HCT116 (cell line): ENCODE data around the gene AGK. TPM values are rescaled to one million over a fixed set of nuclear protein-coding genes. Genes with fewer than 3 reads are reported as not detected.

Experiments used
- ATAC-seq: fragments of 200-7000 bp; cut with Tn5 transposase; 2 replicates; pipeline ENCODE4 v1.9.1; 2020; ENCODE audit warnings: mild to moderate bottlenecking, moderate library complexity
- BruUV-seq: library from RNA; stranded (reverse); fragments of 400-500 nt; replicated peaks from 2 replicates; lab custom pipeline; 2021; lab: Mats Ljungman, UMichigan
- CTCF ChIA-PET: fragments of 300-600 bp; sonication (Branson Sonifier 250); formaldehyde crosslinking; loops from one replicate; lab custom pipeline; 2021; ENCODE audit warnings: antibody characterized with exemption; lab: Charles Lee
- POLR2A ChIA-PET: fragments of 300-600, 350-600 bp; sonication (Branson Sonifier 250); formaldehyde crosslinking; loops from one replicate; lab custom pipeline; 2021; ENCODE audit warnings: antibody characterized with exemption; lab: Charles Lee
- RAD21 ChIA-PET, 2 experiments: fragments of 300-600 bp; sonication (Branson Sonifier 250); formaldehyde crosslinking; loops; one replicate each; lab custom pipeline; 2023; ENCODE audit warnings: low total read pairs in 2 of 2; ENCODE audit not compliant: uncharacterized antibody in 2 of 2, unreplicated experiment in 2 of 2, low non-redundant PET in 1 of 2; lab: Charles Lee
- DNase-seq: peaks from one replicate; pipeline ENCODE4 v3.0.0-alpha.2; 2010; ENCODE audit warnings: low read depth, low spot score
- H2AFZ ChIP-seq: fragments of 200-600 bp; shearing (Covaris generic), sonication (generic); 2 replicates; pipeline ENCODE4 v1.6.1; 2017; ENCODE audit warnings: low read depth, mixed run types, mixed read lengths, antibody characterized with exemption, low read length; ENCODE audit not compliant: poor library complexity, severe bottlenecking
- H3K27ac ChIP-seq: 2 replicates; pipeline ENCODE4 v1.5.1; 2012; ENCODE audit warnings: low read depth, low read length
- H3K27me3 ChIP-seq: fragments of 200-600 bp; sonication (generic); 2 replicates; pipeline ENCODE4 v1.6.1; 2016; ENCODE audit warnings: mixed run types, low read length, mixed read lengths; ENCODE audit not compliant: insufficient read depth
- H3K36me3 ChIP-seq, 2 experiments: fragments of 200-500 bp in 1 of 2; fragments of 200-600 bp in 1 of 2; sonication (Bioruptor generic) in 1 of 2; sonication (generic) in 1 of 2; 2 replicates each; pipeline versions ENCODE4 v1.5.1 to v1.6.1; 2014 to 2016; ENCODE audit warnings: low read length in 2 of 2, inconsistent platforms in 1 of 2, mixed read lengths in 1 of 2, mixed run types in 1 of 2; ENCODE audit not compliant: insufficient read depth in 2 of 2, control insufficient read depth in 1 of 2
- H3K4me1 ChIP-seq, 2 experiments: fragments of 200-600 bp in 1 of 2; sonication (generic) in 1 of 2; 2 replicates each; pipeline versions ENCODE4 v1.5.1 to v1.6.1; 2012 to 2017; ENCODE audit warnings: low read length in 2 of 2, inconsistent platforms in 1 of 2, mild to moderate bottlenecking in 1 of 2, mixed read lengths in 1 of 2, mixed run types in 1 of 2, moderate library complexity in 1 of 2; ENCODE audit not compliant: insufficient read depth in 2 of 2, control insufficient read depth in 1 of 2
- H3K4me2 ChIP-seq: fragments of 200-600 bp; sonication (generic); 2 replicates; pipeline ENCODE4 v1.6.1; 2017; ENCODE audit warnings: mixed run types, low read length, mixed read lengths
- H3K4me3 ChIP-seq, 2 experiments: fragments of 200-600 bp in 1 of 2; sonication (generic) in 1 of 2; replicated peaks in 1 of 2; 2 replicates each; pipeline ENCODE4 v1.5.1; 2011 to 2016; ENCODE audit warnings: low read length in 2 of 2, control low read depth in 1 of 2, low read depth in 1 of 2, mild to moderate bottlenecking in 1 of 2, mixed read lengths in 1 of 2, mixed run types in 1 of 2
- H3K79me2 ChIP-seq: fragments of 200-600 bp; sonication (generic); 2 replicates; pipeline ENCODE4 v1.6.1; 2017; ENCODE audit warnings: mild to moderate bottlenecking, mixed run types, low read length, moderate library complexity, mixed read lengths; ENCODE audit not compliant: insufficient read depth
- H3K9ac ChIP-seq: fragments of 200-600 bp; sonication (generic); 2 replicates; pipeline ENCODE4 v1.6.1; 2016; ENCODE audit warnings: low read length, mixed read lengths
- H3K9me2 ChIP-seq: fragments of 200-600 bp; sonication (generic), shearing (Covaris generic); 2 replicates; pipeline ENCODE4 v1.6.1; 2017; ENCODE audit warnings: mixed run types, mild to moderate bottlenecking, moderate library complexity; ENCODE audit not compliant: insufficient read depth
- H3K9me3 ChIP-seq, 2 experiments: fragments of 200-500 bp in 1 of 2; fragments of 200-600 bp in 1 of 2; sonication (Bioruptor generic) in 1 of 2; sonication (generic) in 1 of 2; 2 replicates each; pipeline ENCODE4 v1.6.1; 2014 to 2017; ENCODE audit warnings: low read length in 2 of 2, mixed read lengths in 2 of 2, inconsistent platforms in 1 of 2, low read depth in 1 of 2, mild to moderate bottlenecking in 1 of 2, mixed run types in 1 of 2, moderate library complexity in 1 of 2; ENCODE audit not compliant: control insufficient read depth in 1 of 2, insufficient read depth in 1 of 2
- H4K20me1 ChIP-seq: fragments of 200-600 bp; sonication (generic), shearing (Covaris generic); 2 replicates; pipeline ENCODE4 v1.6.1; 2017; ENCODE audit warnings: mixed run types, mild to moderate bottlenecking, moderate library complexity; ENCODE audit not compliant: insufficient read depth
- CEBPB ChIP-seq: IDR thresholded peaks from 2 replicates; pipeline ENCODE4 v1.6.1; 2012; ENCODE audit warnings: low read depth
- CTCF ChIP-seq, 3 experiments: fragments of 200-600 bp in 1 of 3; sonication (generic) in 1 of 3; IDR thresholded peaks in 2 of 3; conservative IDR thresholded peaks in 1 of 3; 2 replicates each; pipeline ENCODE4 v1.5.1; 2012 to 2017; ENCODE audit warnings: low read depth in 2 of 3, low read length in 2 of 3, antibody characterized with exemption in 1 of 3, borderline replicate concordance in 1 of 3, control low read depth in 1 of 3, mild to moderate bottlenecking in 1 of 3, mixed read lengths in 1 of 3, mixed run types in 1 of 3, moderate library complexity in 1 of 3; ENCODE audit not compliant: insufficient read depth in 1 of 3
- EGR1 ChIP-seq: IDR thresholded peaks from 2 replicates; pipeline ENCODE4 v1.6.1; 2012; ENCODE audit warnings: low read depth
- ELF1 ChIP-seq: IDR thresholded peaks from 2 replicates; pipeline ENCODE4 v1.6.1; 2012; ENCODE audit warnings: low read depth, borderline replicate concordance
- EZH2 ChIP-seq: fragments of 200-600 bp; sonication (generic); IDR thresholded peaks from 2 replicates; pipeline ENCODE4 v1.6.1; 2017; ENCODE audit warnings: antibody characterized with exemption, mixed run types
- JUND ChIP-seq: IDR thresholded peaks from 2 replicates; pipeline ENCODE4 v1.6.1; 2012
- POLR2A ChIP-seq: IDR thresholded peaks from 2 replicates; pipeline ENCODE4 v1.7.0; 2011; ENCODE audit warnings: borderline replicate concordance; ENCODE audit not compliant: insufficient read depth, insufficient read length; ENCODE audit errors: extremely low read depth
- POLR2AphosphoS5 ChIP-seq: IDR thresholded peaks from 2 replicates; pipeline ENCODE4 v1.6.1; 2011; ENCODE audit warnings: mild to moderate bottlenecking, low read depth, low read length, moderate library complexity
- RAD21 ChIP-seq: IDR thresholded peaks from 2 replicates; pipeline ENCODE4 v1.6.1; 2012; ENCODE audit warnings: low read depth, mild to moderate bottlenecking
- SRF ChIP-seq: IDR thresholded peaks from 2 replicates; pipeline ENCODE4 v1.6.1; 2012; ENCODE audit warnings: low read depth
- TCF7L2 ChIP-seq: IDR thresholded peaks from 2 replicates; pipeline ENCODE4 v1.7.0; 2011; ENCODE audit warnings: borderline replicate concordance, inconsistent platforms; ENCODE audit not compliant: insufficient read depth, insufficient read length; ENCODE audit errors: extremely low read depth
- ZNF274 ChIP-seq: fragments of 200-500 bp; sonication (Bioruptor generic); IDR thresholded peaks from 2 replicates; pipeline ENCODE4 v1.6.1; 2014; ENCODE audit warnings: mild to moderate bottlenecking, low read depth, low read length, inconsistent platforms
- intact Hi-C: fragments of 100-400 bp; cut with micrococcal nuclease; formaldehyde crosslinking; loops from 2 replicates; pipeline ENCODE4 v1.10.0; 2022
- total RNA-seq: library from RNA; stranded (reverse); gene quantifications from one replicate; pipeline ENCODE4 v1.2.1, GENCODE V29; 2021; ENCODE audit not compliant: unreplicated experiment
- TF ChIP-seq, protein P1 (sequence below): IDR thresholded peaks from 2 replicates; pipeline ENCODE4 v1.6.1; 2012
- TF ChIP-seq, protein P2 (sequence below): IDR thresholded peaks from 2 replicates; pipeline ENCODE4 v1.6.1; 2011; ENCODE audit warnings: mild to moderate bottlenecking, low read length, moderate library complexity; ENCODE audit not compliant: insufficient replicate concordance; ENCODE audit errors: extremely low read depth
- TF ChIP-seq, protein P3 (sequence below): IDR thresholded peaks from 2 replicates; pipeline ENCODE4 v1.6.1; 2012; ENCODE audit warnings: low read depth

AGK gene
- total RNA-seq, 1 experiment from 2014 or later: 36.3 TPM

- CTCF ChIA-PET: interaction anchor here (1.0 kb wide), 1 partner anchor 134 kb away, joined by 3 read pairs; no protein-coding TSS in a partner anchor
- DNase-seq: no peak
- H3K9ac ChIP-seq: no peak overlapping the region
Measured at GRCh38 chr7:141651417-141651816, 100.2 kb downstream of the AGK start.

More at GRCh38 chr7:141651417-141651816, 100.2 kb downstream of the AGK start:
- RAD21 ChIA-PET: no interaction called here
- POLR2A ChIA-PET: no interaction called here
- Histone ChIP-seq H2AFZ (no peak overlapping the region), H3K36me3 (peaks cover 0 to 11% of the 10 kb centered on the region in 2 experiments; a peak in 3 of 4 replicates), H3K4me3 (no peak overlapping the region), H3K79me2 (no peaks in the 10 kb centered on the region), H4K20me1 (no peaks in the 10 kb centered on the region), H3K9me3 (no peaks in the 10 kb centered on the region), H3K27ac (no peak overlapping the region), H3K27me3 (no peaks in the 10 kb centered on the region), H3K4me2 (no peak overlapping the region), H3K9me2 (no peaks in the 10 kb centered on the region)
- ATAC-seq: no peak
- BruUV-seq: no TSS peak
- intact Hi-C loops: loop anchor here (5.0 kb wide), 2 partner anchors 136 to 326 kb away; no protein-coding TSS in a partner anchor
- TF ChIP-seq EGR1 (no peak), CEBPB (no peak), TCF7L2 (no peak), EZH2 (no peak), POLR2AphosphoS5 (no peak), POLR2A (no peak), CTCF (IDR thresholded peaks at IDR 0.05 in 2 of 3, conservative IDR thresholded peaks at IDR 0.05 in 1 of 3; ENCODE audit: borderline replicate concordance in 1 of 3, insufficient read depth in 1 of 3, low read depth in 2 of 3, low read length in 2 of 3) (no peak), ELF1 (no peak), SRF (no peak), JUND (no peak), RAD21 (no peak), ZNF274 (no peak)
- TF ChIP-seq, protein P1, sequence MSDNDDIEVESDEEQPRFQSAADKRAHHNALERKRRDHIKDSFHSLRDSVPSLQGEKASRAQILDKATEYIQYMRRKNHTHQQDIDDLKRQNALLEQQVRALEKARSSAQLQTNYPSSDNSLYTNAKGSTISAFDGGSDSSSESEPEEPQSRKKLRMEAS: no peak
- TF ChIP-seq, protein P2, sequence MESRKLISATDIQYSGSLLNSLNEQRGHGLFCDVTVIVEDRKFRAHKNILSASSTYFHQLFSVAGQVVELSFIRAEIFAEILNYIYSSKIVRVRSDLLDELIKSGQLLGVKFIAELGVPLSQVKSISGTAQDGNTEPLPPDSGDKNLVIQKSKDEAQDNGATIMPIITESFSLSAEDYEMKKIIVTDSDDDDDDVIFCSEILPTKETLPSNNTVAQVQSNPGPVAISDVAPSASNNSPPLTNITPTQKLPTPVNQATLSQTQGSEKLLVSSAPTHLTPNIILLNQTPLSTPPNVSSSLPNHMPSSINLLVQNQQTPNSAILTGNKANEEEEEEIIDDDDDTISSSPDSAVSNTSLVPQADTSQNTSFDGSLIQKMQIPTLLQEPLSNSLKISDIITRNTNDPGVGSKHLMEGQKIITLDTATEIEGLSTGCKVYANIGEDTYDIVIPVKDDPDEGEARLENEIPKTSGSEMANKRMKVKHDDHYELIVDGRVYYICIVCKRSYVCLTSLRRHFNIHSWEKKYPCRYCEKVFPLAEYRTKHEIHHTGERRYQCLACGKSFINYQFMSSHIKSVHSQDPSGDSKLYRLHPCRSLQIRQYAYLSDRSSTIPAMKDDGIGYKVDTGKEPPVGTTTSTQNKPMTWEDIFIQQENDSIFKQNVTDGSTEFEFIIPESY: no peak
- TF ChIP-seq, protein P3, sequence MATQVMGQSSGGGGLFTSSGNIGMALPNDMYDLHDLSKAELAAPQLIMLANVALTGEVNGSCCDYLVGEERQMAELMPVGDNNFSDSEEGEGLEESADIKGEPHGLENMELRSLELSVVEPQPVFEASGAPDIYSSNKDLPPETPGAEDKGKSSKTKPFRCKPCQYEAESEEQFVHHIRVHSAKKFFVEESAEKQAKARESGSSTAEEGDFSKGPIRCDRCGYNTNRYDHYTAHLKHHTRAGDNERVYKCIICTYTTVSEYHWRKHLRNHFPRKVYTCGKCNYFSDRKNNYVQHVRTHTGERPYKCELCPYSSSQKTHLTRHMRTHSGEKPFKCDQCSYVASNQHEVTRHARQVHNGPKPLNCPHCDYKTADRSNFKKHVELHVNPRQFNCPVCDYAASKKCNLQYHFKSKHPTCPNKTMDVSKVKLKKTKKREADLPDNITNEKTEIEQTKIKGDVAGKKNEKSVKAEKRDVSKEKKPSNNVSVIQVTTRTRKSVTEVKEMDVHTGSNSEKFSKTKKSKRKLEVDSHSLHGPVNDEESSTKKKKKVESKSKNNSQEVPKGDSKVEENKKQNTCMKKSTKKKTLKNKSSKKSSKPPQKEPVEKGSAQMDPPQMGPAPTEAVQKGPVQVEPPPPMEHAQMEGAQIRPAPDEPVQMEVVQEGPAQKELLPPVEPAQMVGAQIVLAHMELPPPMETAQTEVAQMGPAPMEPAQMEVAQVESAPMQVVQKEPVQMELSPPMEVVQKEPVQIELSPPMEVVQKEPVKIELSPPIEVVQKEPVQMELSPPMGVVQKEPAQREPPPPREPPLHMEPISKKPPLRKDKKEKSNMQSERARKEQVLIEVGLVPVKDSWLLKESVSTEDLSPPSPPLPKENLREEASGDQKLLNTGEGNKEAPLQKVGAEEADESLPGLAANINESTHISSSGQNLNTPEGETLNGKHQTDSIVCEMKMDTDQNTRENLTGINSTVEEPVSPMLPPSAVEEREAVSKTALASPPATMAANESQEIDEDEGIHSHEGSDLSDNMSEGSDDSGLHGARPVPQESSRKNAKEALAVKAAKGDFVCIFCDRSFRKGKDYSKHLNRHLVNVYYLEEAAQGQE: no peak
- TF ChIP-seq, all 23 proteins: peak for 0
- H3K4me1 ChIP-seq: no peaks in the 10 kb centered on the region
